GM12872 (cell line): ENCODE data around the gene AGPAT4.

Experiments
- TF ChIP-seq, protein P1 (sequence below): IDR thresholded peaks from 3 replicates; pipeline ENCODE4 v1.5.1; 2011; ENCODE audit warnings: low read depth, mild to moderate bottlenecking, low read length, moderate library complexity; ENCODE audit not compliant: insufficient read depth

The AGPAT4 gene

DNA sequence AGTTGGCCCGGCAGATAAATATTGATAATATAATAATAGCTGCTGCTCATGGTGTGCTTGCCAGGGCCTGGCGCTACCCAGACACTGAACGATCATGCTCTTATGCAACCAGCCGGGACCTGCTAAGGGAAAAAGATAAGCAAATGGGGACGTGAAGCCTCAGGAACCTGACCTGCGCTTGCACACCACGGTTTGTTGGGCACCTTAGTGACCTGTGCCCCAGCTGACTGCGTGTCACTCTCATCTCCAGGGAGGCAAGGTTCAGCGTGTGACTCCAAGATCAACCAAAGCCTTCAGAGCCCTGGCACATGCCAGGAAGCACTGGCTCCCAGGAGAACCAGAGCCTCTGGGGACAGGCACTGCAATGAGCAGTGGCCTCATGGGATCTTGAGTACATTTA is 111.1 kb downstream of the AGPAT4 start:
- TF ChIP-seq, protein P1, sequence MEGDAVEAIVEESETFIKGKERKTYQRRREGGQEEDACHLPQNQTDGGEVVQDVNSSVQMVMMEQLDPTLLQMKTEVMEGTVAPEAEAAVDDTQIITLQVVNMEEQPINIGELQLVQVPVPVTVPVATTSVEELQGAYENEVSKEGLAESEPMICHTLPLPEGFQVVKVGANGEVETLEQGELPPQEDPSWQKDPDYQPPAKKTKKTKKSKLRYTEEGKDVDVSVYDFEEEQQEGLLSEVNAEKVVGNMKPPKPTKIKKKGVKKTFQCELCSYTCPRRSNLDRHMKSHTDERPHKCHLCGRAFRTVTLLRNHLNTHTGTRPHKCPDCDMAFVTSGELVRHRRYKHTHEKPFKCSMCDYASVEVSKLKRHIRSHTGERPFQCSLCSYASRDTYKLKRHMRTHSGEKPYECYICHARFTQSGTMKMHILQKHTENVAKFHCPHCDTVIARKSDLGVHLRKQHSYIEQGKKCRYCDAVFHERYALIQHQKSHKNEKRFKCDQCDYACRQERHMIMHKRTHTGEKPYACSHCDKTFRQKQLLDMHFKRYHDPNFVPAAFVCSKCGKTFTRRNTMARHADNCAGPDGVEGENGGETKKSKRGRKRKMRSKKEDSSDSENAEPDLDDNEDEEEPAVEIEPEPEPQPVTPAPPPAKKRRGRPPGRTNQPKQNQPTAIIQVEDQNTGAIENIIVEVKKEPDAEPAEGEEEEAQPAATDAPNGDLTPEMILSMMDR = no peak

DNA sequence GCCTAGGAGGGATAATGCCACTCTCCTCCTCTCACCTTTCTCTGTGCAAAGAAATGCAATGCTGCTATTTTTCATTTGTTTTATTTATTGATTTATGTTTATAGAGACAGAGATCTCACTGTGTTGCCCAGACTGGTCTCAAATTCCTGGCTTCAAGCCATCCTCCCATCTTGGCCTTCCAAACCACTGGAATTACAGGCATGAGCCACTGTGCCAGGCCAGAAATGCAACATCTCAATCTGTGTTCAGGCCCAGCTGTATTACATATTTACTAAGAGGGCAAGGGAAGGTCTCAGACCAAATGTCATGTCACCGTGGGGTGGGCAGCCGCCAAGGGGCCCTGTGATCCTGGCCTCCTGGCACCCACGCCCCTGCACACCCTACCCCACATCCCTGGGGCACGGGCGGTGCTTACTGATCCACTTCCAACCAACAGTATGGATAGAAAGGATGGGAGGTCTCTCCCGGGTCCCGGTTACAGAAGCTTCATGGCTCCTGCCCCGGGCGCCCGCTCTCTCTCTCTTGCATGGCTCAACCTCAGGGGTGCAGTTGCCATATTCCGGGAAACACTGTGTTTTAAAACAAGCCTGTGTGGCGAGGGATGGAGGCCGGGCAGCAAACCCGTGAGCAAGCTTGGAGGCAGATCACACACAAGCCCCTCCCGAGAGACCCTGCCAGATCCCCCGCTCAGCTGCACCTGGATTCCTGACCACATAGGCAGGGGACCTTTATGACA is 111.8 kb downstream of the AGPAT4 start:
- TF ChIP-seq, protein P1 = no peak

DNA sequence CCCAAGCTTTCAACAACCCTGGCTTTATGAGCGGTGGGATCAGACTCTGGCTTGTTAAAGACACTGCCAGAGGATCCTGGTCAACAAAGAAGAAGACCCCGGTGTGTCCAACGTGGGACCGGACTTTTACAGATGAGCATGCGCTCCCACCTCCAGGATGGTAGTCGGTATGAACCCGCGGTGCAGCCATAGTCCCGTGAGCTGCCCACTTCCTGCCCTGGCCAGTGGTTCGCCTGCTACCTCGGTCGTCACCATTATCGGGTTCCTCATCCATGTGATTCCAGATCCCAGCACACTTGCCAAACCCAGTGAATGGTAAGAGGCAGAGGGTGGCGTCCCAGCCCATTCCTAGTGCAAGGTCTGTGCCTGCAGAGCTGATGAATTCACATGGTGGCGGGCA is 112.7 kb downstream of the AGPAT4 start:
- TF ChIP-seq, protein P1 = no peak

DNA sequence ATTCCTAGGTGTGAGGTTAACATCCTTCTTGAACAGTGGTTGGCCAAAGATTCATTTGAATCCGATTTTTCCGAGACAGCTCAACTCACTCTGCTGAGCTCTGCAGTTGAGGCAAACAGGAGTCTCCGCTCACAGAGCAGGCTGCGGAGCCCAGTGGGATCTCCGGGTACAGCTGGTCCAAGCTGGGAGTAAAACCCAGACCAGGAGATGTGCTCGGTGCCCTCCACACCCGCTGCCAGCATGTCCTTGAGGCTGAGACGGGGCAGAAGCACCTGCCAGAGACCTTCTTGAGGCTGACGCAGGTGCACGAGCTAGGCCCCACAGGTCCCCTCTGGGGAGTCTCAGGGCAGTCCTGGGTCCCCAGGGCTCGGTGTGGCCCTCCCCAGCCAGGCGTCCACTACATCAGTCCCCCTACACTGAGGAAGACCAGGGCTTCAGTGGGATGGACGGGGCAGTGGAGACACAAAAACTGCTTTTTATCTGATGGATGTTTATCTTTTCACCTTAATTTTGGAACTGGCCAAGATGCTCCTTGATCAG is 119.0 kb downstream of the AGPAT4 start:
- TF ChIP-seq, protein P1 = no peak

DNA sequence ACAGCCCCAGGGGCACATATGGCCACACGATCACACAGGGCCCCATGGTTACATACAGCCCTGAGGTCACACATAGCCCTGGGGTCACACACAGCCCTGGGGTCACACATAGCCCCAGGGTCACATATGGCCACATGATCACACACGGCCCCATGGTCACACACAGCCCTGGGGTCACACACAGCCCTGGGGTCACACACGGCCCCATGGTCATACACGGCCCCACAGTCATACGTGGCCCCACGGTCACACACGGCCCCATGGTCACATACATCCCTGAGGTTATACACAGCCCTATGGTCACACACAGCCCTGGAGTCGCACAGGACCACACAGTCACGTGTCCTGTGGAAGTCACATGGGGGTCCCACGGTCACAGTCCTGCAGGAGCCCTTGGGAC is 120.1 kb downstream of the AGPAT4 start:
- TF ChIP-seq, protein P1 = no peak

DNA sequence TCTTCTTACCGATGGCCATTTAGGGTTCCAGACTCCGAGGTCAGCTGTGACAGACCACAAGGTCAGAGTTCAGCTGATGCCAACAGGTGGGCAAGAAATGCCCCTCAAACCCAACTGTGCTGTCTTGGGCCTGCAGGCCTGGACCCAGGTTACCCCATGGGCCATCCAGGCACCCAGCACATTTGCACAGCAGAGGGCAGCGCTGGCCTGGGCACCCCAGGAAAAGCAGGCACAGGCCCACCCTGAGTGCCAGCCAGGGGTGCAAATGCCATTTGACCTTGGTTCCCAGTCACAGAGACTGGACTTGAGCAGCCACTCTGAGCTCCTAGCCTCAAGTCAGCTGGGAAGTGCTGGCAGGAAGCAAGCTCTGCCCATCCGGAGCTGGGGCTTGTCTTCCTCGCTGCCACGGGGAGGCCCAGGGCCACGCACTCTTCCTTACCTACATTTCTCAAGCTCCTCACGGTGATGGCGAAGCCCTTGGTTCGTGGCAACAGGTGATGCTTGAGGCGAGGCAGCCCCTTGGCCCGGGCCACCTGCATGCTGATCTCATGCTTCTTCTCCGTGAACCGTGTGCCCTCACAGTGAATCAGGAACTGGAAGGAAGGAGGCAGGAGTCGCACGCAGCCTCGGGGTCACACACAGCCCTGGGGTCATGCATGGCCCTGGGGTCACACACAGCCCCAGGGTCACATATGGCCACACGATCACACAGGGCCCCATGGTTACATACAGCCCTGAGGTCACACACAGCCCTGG is 120.8 kb downstream of the AGPAT4 start:
- TF ChIP-seq, protein P1 = peak; percentile 38; the same call in 2 of the 3 replicates

DNA sequence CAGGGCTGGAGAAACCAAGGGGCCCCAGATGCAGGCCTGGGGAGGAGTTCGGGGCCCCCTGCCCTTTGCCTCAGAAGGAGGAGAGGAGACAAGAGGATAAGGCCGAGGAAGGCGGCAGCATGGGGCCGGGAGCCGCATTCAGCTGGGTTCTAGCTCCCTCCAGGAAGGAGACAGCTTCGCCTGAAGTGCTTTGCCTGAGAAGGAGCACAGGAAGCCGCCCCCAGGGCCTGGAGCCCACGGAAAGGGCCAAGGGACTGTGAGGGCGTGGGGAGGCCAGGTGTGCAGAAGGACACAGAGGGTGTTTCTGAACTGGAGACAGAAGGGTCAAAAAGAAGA is 121.4 kb downstream of the AGPAT4 start:
- TF ChIP-seq, protein P1 = no peak
